Measurements from ENCODE around the gene TMEM14A. TPM values are rescaled to one million over a fixed set of nuclear protein-coding genes. Genes with fewer than 3 reads are reported as not detected.

The TMEM14A gene
- total RNA-seq: 10 to 100 TPM; 16.8 to 18.6 TPM

GRCh38 chr6:52670502-52671409 is at the start of gene TMEM14A:
Gene TMEM14A, plus strand, starts transcription at chr6:52671113. Its CDS starts 5,990 bp downstream, at chr6:52677103.

Other genes starting within 250 kb of the TMEM14A start
- 1 to 10 TPM; 6.0 to 6.1 TPM for gene TRAM2, start 94.1 kb upstream of the TMEM14A start, total RNA-seq
- gene GSTA2, start 92.4 kb downstream of the TMEM14A start, total RNA-seq: not detected
- gene GSTA1, start 132.7 kb downstream of the TMEM14A start, total RNA-seq: not detected
- not detected for gene GSTA5, start 169.7 kb downstream of the TMEM14A start, total RNA-seq
- not detected for gene GSTA3, start 238.6 kb downstream of the TMEM14A start, total RNA-seq

All from activated naive CD4-positive, alpha-beta T cell treated with anti-CD3 and anti-CD28 coated beads, Interleukin-2, amount 10 ng/mL, durations not matched to agents 5 hours and 36 hours (primary cell).